Measurements from ENCODE around the gene ERC2.

The ERC2 gene

GRCh38 chr3:55899887-55900286 is 568.4 kb downstream of the ERC2 start:
- H3K4me3 ChIP-seq (ENCODE audit: low read length): no peak overlapping the region
- peak; percentile 43 for TF ChIP-seq CTCF (conservative IDR thresholded peaks at IDR 0.05; ENCODE audit: low read length)
- no peak for DNase-seq (ENCODE audit: low read depth)

GRCh38 chr3:55897573-55898224 is 570.6 kb downstream of the ERC2 start:
- H3K4me3 ChIP-seq (ENCODE audit: low read length): no peak overlapping the region
- DNase-seq (ENCODE audit: low read depth): no peak
- TF ChIP-seq CTCF (conservative IDR thresholded peaks at IDR 0.05; ENCODE audit: low read length): peak; percentile 50

- no peak for DNase-seq (ENCODE audit: low read depth)
- no peak overlapping the region for H3K4me3 ChIP-seq (ENCODE audit: low read length)
- no peak for TF ChIP-seq CTCF (conservative IDR thresholded peaks at IDR 0.05; ENCODE audit: low read length)
These were observed 572.2 kb downstream of the ERC2 start for GRCh38 chr3:55895897-55896566.

- H3K4me3 ChIP-seq (ENCODE audit: low read length): no peak overlapping the region
- no peak for DNase-seq (ENCODE audit: low read depth)
- TF ChIP-seq CTCF (conservative IDR thresholded peaks at IDR 0.05; ENCODE audit: low read length): no peak
These were observed 573.7 kb downstream of the ERC2 start for GRCh38 chr3:55894605-55895004.

GRCh38 chr3:55893045-55893664 is 575.1 kb downstream of the ERC2 start:
- no peak overlapping the region for H3K4me3 ChIP-seq (ENCODE audit: low read length)
- TF ChIP-seq CTCF (conservative IDR thresholded peaks at IDR 0.05; ENCODE audit: low read length): no peak
- DNase-seq (ENCODE audit: low read depth): no peak

GRCh38 chr3:55891106-55891505 is 577.2 kb downstream of the ERC2 start:
- no peak for DNase-seq (ENCODE audit: low read depth)
- no peak overlapping the region for H3K4me3 ChIP-seq (ENCODE audit: low read length)
- no peak for TF ChIP-seq CTCF (conservative IDR thresholded peaks at IDR 0.05; ENCODE audit: low read length)
